HepG2 (cell line): ENCODE data around the gene NECAB2. TPM values are rescaled to one million over a fixed set of nuclear protein-coding genes. Genes with fewer than 3 reads are reported as not detected.
A peak's percentile ranks its signal among the peaks of the same experiment; 100 is the strongest.

ENCODE experiments used
- ARNT ChIP-seq: fragments of 450-650 bp; IDR thresholded peaks from 2 replicates; pipeline ENCODE4 v1.6.1; 2017
- ATF3 ChIP-seq: sonication (generic); formaldehyde crosslinking; IDR thresholded peaks from 2 replicates; pipeline ENCODE4 v1.4.0; 2020; ENCODE audit warnings: missing genetic modification reagents
- ATF7-NPFF ChIP-seq: sonication (generic); formaldehyde crosslinking; IDR thresholded peaks from 2 replicates; pipeline ENCODE4 v1.8.1; 2023; ENCODE audit warnings: mild to moderate bottlenecking, low read depth, missing genetic modification reagents, moderate library complexity
- E2F2 ChIP-seq: sonication (generic); formaldehyde crosslinking; IDR thresholded peaks from 2 replicates; pipeline ENCODE4 v1.4.0; 2020; ENCODE audit warnings: missing genetic modification reagents, borderline replicate concordance
- ELF1 ChIP-seq: sonication (generic); formaldehyde crosslinking; IDR thresholded peaks from 2 replicates; pipeline ENCODE4 v1.4.0; 2020; ENCODE audit warnings: missing genetic modification reagents
- FOXO1 ChIP-seq: sonication (generic); formaldehyde crosslinking; IDR thresholded peaks from 2 replicates; pipeline ENCODE4 v1.4.0; 2020; ENCODE audit warnings: missing genetic modification reagents
- HMG20A ChIP-seq: IDR thresholded peaks from 2 replicates; pipeline ENCODE4 v1.6.1; 2016; ENCODE audit warnings: borderline replicate concordance
- HMGXB3 ChIP-seq: sonication (generic); formaldehyde crosslinking; IDR thresholded peaks from 2 replicates; pipeline ENCODE4 v1.4.0; 2020; ENCODE audit warnings: missing genetic modification reagents, borderline replicate concordance
- MAFK ChIP-seq, 2 experiments: IDR thresholded peaks in 1 of 2; conservative IDR thresholded peaks in 1 of 2; 2 replicates each; pipeline ENCODE4 v1.6.1; 2011; ENCODE audit warnings: improper control_type of control experiment in 2 of 2, low read length in 2 of 2
- MTF1 ChIP-seq: sonication (generic); formaldehyde crosslinking; IDR thresholded peaks from 2 replicates; pipeline ENCODE4 v1.5.0; 2020; ENCODE audit warnings: missing genetic modification reagents
- MXI1 ChIP-seq: IDR thresholded peaks from 3 replicates; pipeline ENCODE4 v1.6.1; 2012; ENCODE audit warnings: low read depth, low read length, inconsistent platforms, borderline replicate concordance
- RAD21 ChIP-seq: fragments of 450-650 bp; formaldehyde crosslinking; IDR thresholded peaks from 2 replicates; pipeline ENCODE4 v1.5.0; 2020; ENCODE audit warnings: mild to moderate bottlenecking
- RARA ChIP-seq: IDR thresholded peaks from 2 replicates; pipeline ENCODE4 v1.6.1; 2016; ENCODE audit warnings: missing genetic modification reagents, missing compliant biosample characterization
- RFXANK ChIP-seq: IDR thresholded peaks from 2 replicates; pipeline ENCODE4 v1.6.1; 2016
- RFXAP ChIP-seq: sonication (generic); formaldehyde crosslinking; IDR thresholded peaks from 2 replicates; pipeline ENCODE4 v1.4.0; 2020; ENCODE audit warnings: missing genetic modification reagents, borderline replicate concordance
- SAP130 ChIP-seq: IDR thresholded peaks from 2 replicates; pipeline ENCODE4 v1.6.1; 2016; ENCODE audit warnings: low read depth
- TCF7 ChIP-seq: sonication (generic); IDR thresholded peaks from 2 replicates; pipeline ENCODE4 v1.6.1; 2016; ENCODE audit warnings: antibody characterized with exemption, low read depth
- TEF ChIP-seq: sonication (generic); formaldehyde crosslinking; IDR thresholded peaks from 2 replicates; pipeline ENCODE4 v1.5.0; 2020; ENCODE audit warnings: missing genetic modification reagents
- ZBTB7A ChIP-seq: sonication (generic); formaldehyde crosslinking; IDR thresholded peaks from 2 replicates; pipeline ENCODE4 v1.8.0; 2022; ENCODE audit warnings: mild to moderate bottlenecking, missing genetic modification reagents
- ZFP36L1 ChIP-seq: sonication (generic); formaldehyde crosslinking; IDR thresholded peaks from 2 replicates; pipeline ENCODE4 v1.8.0; 2022; ENCODE audit warnings: mild to moderate bottlenecking, missing genetic modification reagents, moderate library complexity
- ZFX ChIP-seq: sonication (generic); formaldehyde crosslinking; IDR thresholded peaks from 2 replicates; pipeline ENCODE4 v1.4.0; 2020; ENCODE audit warnings: mild to moderate bottlenecking, low read depth, missing genetic modification reagents, moderate library complexity
- ZFY ChIP-seq: sonication (generic); formaldehyde crosslinking; IDR thresholded peaks from 2 replicates; pipeline ENCODE4 v1.4.0; 2020; ENCODE audit warnings: missing genetic modification reagents
- ZNF180 ChIP-seq: sonication (generic); formaldehyde crosslinking; IDR thresholded peaks from 2 replicates; pipeline ENCODE4 v1.4.0; 2020; ENCODE audit warnings: low read depth, missing genetic modification reagents, borderline replicate concordance
- ZNF496 ChIP-seq: sonication (generic); formaldehyde crosslinking; IDR thresholded peaks from 2 replicates; pipeline ENCODE4 v1.8.1; 2023; ENCODE audit warnings: mild to moderate bottlenecking, moderate library complexity, missing genetic modification reagents; ENCODE audit not compliant: insufficient replicate concordance
- ZNF691 ChIP-seq: sonication (generic); formaldehyde crosslinking; IDR thresholded peaks from 2 replicates; pipeline ENCODE4 v1.4.0; 2020; ENCODE audit warnings: missing genetic modification reagents, low read depth, mild to moderate bottlenecking, borderline replicate concordance
- polyA plus RNA-seq, 8 experiments: library from polyadenylated mRNA; depleted of rRNA in 3 of 8; stranded (reverse) in 7 of 8; unstranded in 1 of 8; fragments of >200 nt; fragmentation: Illumina TruSeq in 4 of 8; extraction: Trizol in 4 of 8; gene quantifications; 2 replicates each; pipeline versions ENCODE4 v1.2.1 to v1.2.3, GENCODE V29; 2011 to 2016; ENCODE audit warnings: low read depth in 4 of 8, missing spikeins in 1 of 8, mixed read lengths in 1 of 8; ENCODE audit not compliant: insufficient read depth in 1 of 8
- total RNA-seq, 5 experiments: library from RNA; depleted of rRNA; stranded (reverse); fragments of >200 nt; fragmentation: Illumina TruSeq; extraction: Trizol; gene quantifications; 2 replicates each; pipeline ENCODE4 v1.2.3, GENCODE V29; 2016; ENCODE audit warnings: low read depth in 1 of 5

The NECAB2 gene
- total and polyA plus RNA-seq, 2 of the 13 experiments (the other 11 are each of a cell fraction or from before 2014, with no cell fraction given), result 0.21 to 0.49 TPM

- no peak for TF ChIP-seq ZFP36L1 (CRISPR knock-in tag)
- TF ChIP-seq ELF1 (CRISPR knock-in tag), result no peak
- TF ChIP-seq TCF7, result no peak
- TF ChIP-seq HMG20A (CRISPR knock-in tag), result peak; percentile 18; the same call in 1 of the 2 replicates
- TF ChIP-seq HMGXB3, result no peak
- TF ChIP-seq ZNF496, result no peak
- TF ChIP-seq RFXAP (CRISPR knock-in tag), result no peak
- peak; percentile 75 for TF ChIP-seq RARA
- TF ChIP-seq ATF3 (CRISPR knock-in tag), result no peak
- no peak for TF ChIP-seq ARNT
- TF ChIP-seq MXI1, result peak; percentile 47; the same call in 1 of the 3 replicates
- TF ChIP-seq RAD21 (CRISPR knock-in tag), result no peak
- TF ChIP-seq MTF1 (CRISPR knock-in tag), result no peak
- TF ChIP-seq ZBTB7A (CRISPR knock-in tag), result no peak
- no peak for TF ChIP-seq RFXANK (CRISPR knock-in tag)
- TF ChIP-seq ZFX (CRISPR knock-in tag), result peak; percentile 54
- no peak for TF ChIP-seq E2F2 (CRISPR knock-in tag)
- no peak for TF ChIP-seq ZNF180
- no peak for TF ChIP-seq ZFY (CRISPR knock-in tag)
- TF ChIP-seq MAFK (conservative IDR thresholded peaks at IDR 0.05 in 1 of 2, IDR thresholded peaks at IDR 0.05 in 1 of 2; ENCODE audit: low read length in 2 of 2), result no peak
- no peak for TF ChIP-seq TEF (CRISPR knock-in tag)
- TF ChIP-seq ZNF691 (CRISPR knock-in tag), result peak; percentile 60; the same call in 1 of the 2 replicates
- no peak for TF ChIP-seq ATF7-NPFF (CRISPR knock-in tag)
- TF ChIP-seq SAP130 (CRISPR knock-in tag), result peak; percentile 78
- TF ChIP-seq FOXO1 (CRISPR knock-in tag), result peak; percentile 48; the same call in 1 of the 2 replicates
Observed at GRCh38 chr16:83947642-83948234, 20.3 kb upstream of the NECAB2 start (continued).
